HG03469 (cell line): ENCODE measurements around the gene PNPLA7.
"Not testable (repeated sequence)": the region's sequence is repeated elsewhere in the genome, so short reads cannot be mapped to it uniquely, and the experiment has no call there.

ENCODE experiments used
- ATAC-seq: cut with Tn5 transposase; IDR thresholded peaks from one replicate; pipeline ENCODE4 v1.9.1; 2021; ENCODE audit warnings: mild to moderate bottlenecking, moderate library complexity, moderate number of reproducible peaks; ENCODE audit not compliant: unreplicated experiment

PNPLA7 gene

GRCh38 chr9:137550231-137550621 lies at the start of gene PNPLA7:
PNPLA7 (minus strand) TSS chr9:137550402; CDS start chr9:137550197, 205 bp downstream.
- no peak for ATAC-seq

- ATAC-seq: no peak
These were observed 48.7 kb upstream of the PNPLA7 start for GRCh38 chr9:137598943-137599342.

- ATAC-seq: not testable (repeated sequence)
These were observed 46.4 kb upstream of the PNPLA7 start for GRCh38 chr9:137596577-137596976.

- no peak for ATAC-seq
These were observed 43.0 kb upstream of the PNPLA7 start for GRCh38 chr9:137593176-137593575.

GRCh38 chr9:137592767-137593166 lies 42.6 kb upstream of the PNPLA7 start:
- no peak for ATAC-seq

- peak; percentile 66 for ATAC-seq
These were observed 40.5 kb upstream of the PNPLA7 start, which contains the start of gene ZMYND19 for GRCh38 chr9:137590469-137591383. ZMYND19 (minus strand) TSS chr9:137590512; CDS start chr9:137590263, 249 bp downstream.

GRCh38 chr9:137590123-137590468 lies 39.9 kb upstream of the PNPLA7 start:
- ATAC-seq: no peak

GRCh38 chr9:137589441-137590122 lies 39.4 kb upstream of the PNPLA7 start:
- ATAC-seq: peak; percentile 17

- ATAC-seq: no peak
These were observed 38.7 kb upstream of the PNPLA7 start for GRCh38 chr9:137588891-137589290.

GRCh38 chr9:137588311-137588710 lies 38.1 kb upstream of the PNPLA7 start:
- ATAC-seq: no peak

GRCh38 chr9:137586854-137587253 lies 36.7 kb upstream of the PNPLA7 start:
- no peak for ATAC-seq

- ATAC-seq: no peak
These were observed 33.8 kb upstream of the PNPLA7 start for GRCh38 chr9:137583957-137584356.

GRCh38 chr9:137583347-137583746 lies 33.1 kb upstream of the PNPLA7 start:
- ATAC-seq: no peak

GRCh38 chr9:137582286-137582860 lies 32.2 kb upstream of the PNPLA7 start:
- no peak for ATAC-seq

- no peak for ATAC-seq
These were observed 31.4 kb upstream of the PNPLA7 start for GRCh38 chr9:137581361-137582285.

- ATAC-seq: no peak
These were observed 30.7 kb upstream of the PNPLA7 start for GRCh38 chr9:137580954-137581322.

GRCh38 chr9:137580209-137580953 lies 30.2 kb upstream of the PNPLA7 start:
- ATAC-seq: no peak

- no peak for ATAC-seq
These were observed 29.0 kb upstream of the PNPLA7 start for GRCh38 chr9:137579259-137579604.

GRCh38 chr9:137578518-137579258 lies 28.5 kb upstream of the PNPLA7 start, which contains the start of gene DPH7:
DPH7 (minus strand) TSS chr9:137578925; CDS start chr9:137578777, 148 bp downstream.
- ATAC-seq: peak; percentile 70
